HG02588 (cell line): ENCODE data around the gene ARHGAP24.

Experiments used
- ATAC-seq: cut with Tn5 transposase; IDR thresholded peaks from one replicate; pipeline ENCODE4 v1.9.1; 2021; ENCODE audit warnings: mild to moderate bottlenecking, moderate library complexity; ENCODE audit not compliant: unreplicated experiment

ARHGAP24 gene

GRCh38 chr4:85474818-85475630, at the start of gene ARHGAP24:
Gene ARHGAP24 (plus strand): TSS chr4:85475150.
- ATAC-seq = peak; percentile 88

GRCh38 chr4:85426366-85426765, 48.6 kb upstream of the ARHGAP24 start:
- no peak for ATAC-seq

DNA sequence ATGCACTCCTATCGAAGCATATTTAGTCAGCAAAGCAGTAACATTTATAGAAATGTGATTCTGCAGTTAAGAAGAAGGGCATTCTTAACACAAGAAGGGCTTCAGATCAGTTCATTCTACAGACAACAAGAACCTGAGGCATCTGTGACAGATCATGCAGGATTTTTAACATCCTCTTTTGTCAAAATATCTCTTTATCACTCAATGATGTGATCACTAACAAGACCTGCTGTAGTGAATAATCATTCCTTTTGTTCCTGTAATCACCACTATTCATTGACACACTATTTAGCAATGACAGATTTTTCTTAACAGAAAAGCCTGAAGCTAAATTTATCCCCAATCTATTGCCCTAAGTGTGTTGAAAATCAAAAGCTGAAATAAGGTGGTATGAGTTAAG, 47.8 kb upstream of the ARHGAP24 start:
- no peak for ATAC-seq

DNA sequence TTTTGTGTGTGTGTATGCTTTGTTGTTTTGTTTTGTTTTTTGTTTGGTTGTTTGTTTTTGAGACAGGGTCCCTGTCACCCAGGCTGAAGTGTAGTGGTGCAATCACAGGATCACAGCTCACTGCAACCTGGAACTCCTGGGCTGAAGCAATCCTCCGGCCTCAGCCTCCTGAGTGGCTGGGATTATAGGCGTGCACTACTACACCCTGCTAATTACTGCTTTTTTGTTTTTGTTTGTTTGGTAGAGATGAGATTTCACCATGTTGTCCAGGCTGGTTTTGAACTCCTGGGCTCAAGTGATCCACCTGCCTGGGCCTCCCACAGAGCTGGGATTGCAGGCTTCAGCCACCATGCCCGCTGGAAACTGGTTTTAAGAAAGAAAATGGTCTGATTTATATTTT, 44.7 kb upstream of the ARHGAP24 start:
- no peak for ATAC-seq

GRCh38 chr4:85430697-85431096, 44.3 kb upstream of the ARHGAP24 start:
- no peak for ATAC-seq

GRCh38 chr4:85431156-85431555, 43.8 kb upstream of the ARHGAP24 start:
- ATAC-seq = no peak

- ATAC-seq = no peak
Measured at GRCh38 chr4:85431881-85432485, 43.0 kb upstream of the ARHGAP24 start.

DNA sequence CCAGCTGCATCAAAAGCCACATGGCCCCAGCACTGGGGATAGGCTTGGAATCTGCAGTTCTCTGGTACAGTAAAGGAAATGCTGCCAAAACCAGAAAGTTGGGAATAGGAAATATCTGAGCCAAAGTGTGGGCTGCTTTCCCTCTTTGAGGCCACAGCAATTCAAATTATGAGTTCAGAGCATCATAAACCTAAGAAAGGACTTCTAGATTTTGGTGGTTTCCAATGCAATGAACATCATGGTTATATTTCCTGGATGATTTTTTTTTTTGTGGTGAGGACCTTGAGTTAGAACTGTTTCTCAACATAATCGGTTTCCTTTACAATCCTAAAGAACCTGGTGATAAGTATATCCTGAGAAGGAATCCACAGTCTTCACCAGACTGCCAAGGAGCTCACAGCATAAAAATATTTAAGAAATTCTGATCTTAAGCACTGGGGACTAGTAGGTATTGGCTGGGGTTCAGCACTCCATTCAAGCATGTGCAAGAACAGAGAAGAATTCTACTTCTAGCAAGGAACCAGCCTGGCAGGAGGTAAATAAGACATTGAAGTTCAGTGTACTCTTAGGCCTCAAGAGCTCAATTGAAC, 29.8 kb upstream of the ARHGAP24 start:
- ATAC-seq = no peak

DNA sequence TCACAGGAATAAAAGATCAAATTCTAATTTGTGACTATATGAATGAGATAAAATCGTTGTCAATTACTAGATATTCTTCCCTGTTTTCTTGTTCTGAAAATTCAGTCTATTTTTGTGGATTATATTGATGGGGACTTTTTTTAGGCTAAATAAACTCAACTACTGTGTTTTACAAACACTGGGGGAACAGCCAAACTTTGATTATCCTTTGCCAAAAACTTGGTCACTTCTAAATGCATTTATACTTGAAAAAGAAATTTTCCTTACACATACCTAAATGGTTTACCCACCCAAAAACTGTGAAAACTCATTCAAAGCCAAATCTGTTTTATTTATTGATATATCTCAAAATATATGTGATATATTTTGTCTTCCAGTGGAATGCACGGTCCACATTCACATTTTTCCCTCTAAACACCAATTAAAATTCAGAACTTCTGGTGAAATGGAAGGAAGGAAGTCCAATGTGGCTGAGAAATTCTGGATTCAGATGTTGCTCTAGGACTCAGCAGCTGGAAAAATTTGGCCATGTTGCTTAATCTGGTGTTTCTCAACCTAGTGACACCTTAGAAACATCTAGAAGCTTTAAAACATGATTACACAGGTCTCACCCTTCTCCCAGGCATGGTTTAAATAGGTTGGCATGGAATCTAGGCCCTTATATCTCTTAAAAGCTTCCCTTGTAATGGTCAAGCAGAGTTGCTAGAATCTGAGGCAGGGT, 28.6 kb upstream of the ARHGAP24 start:
- ATAC-seq = no peak

DNA sequence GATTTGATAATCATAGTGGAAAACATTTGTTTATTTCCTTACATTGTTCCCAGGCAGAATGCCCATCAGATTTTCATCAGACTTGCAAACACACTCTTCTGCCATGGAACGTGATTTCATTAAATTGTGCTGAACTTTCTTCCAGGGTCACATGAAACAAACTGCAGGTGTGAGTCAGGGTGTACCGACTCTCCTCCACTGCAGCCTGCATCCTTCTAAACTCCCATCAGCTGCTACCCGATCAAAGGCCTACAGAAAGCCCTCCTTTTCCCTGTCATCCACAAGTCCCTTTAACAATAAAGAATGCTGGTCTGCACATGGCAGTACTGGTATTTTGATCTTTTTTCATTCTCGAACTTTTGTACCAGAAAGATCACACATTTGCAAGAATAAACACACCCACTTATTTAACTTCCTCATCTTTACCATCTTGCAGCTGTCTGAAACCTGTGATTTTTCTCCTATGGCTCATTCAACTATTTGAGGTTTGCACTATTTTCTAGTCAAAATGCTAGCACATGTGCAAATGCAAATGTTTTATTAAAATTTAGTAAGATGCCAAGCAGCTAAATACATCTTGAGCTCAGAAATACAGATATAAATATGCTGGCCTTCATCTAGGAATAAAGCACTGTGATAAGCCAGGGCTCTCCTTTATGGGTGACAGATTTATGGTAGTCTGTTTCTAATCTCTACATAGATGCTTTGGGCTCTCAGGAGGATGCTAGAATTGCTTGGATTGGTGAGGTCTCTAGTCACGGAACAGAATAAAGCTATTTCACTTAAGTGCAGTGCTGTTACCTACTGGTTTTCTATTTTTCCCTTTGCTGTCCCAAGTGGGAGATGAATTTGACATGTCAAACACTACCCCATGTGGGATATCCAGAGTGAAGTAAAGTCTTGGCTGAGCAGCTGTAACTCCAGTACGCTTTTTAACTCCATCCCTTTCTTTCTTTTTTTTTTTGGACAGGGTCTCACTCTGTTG, 25.8 kb upstream of the ARHGAP24 start:
- ATAC-seq = peak; percentile 61

- no peak for ATAC-seq
Measured at GRCh38 chr4:85452058-85452731, 22.8 kb upstream of the ARHGAP24 start.

GRCh38 chr4:85455942-85456341, 19.0 kb upstream of the ARHGAP24 start:
- no peak for ATAC-seq

DNA sequence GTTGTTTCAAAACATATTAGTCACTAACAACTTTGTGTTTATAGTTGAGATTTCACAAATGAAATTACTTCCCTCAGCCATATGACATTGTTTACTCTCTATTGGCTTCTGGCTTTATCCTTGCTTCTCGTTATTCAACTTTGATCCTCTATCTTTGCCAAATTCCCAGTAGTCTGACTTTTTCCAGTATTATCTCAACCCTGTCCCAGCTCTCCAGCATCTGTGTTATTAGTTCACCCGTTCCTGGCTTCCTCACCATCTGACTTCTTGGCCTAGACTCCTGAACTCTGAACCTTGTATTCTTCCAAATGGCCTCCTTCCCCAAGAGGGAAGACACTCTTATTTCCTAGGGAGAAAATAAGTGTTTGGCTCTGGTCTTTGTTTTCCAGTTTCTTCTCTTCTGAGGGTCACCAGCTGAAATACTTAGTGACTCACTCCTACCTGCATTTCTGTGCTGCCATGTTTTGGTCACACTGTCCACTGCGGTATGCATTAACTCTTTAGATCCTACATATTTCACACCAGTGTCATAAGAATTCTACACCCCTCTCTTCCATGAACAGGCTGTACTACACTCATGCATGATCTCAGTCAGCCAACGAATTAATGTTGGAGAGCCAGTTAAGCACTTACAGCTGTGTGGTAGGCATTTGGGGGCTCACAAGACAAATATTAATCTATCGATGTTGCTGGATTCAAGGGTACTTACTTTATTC, 17.0 kb upstream of the ARHGAP24 start:
- no peak for ATAC-seq

- ATAC-seq = no peak
Measured at GRCh38 chr4:85459736-85460135, 15.2 kb upstream of the ARHGAP24 start.

GRCh38 chr4:85474356-85474755, 594 bp upstream of the ARHGAP24 start:
- no peak for ATAC-seq

- no peak for ATAC-seq
Measured at GRCh38 chr4:85475631-85476233, 782 bp downstream of the ARHGAP24 start.

- ATAC-seq = no peak
Measured at GRCh38 chr4:85476381-85476780, 1.4 kb downstream of the ARHGAP24 start.

GRCh38 chr4:85477534-85477933, 2.6 kb downstream of the ARHGAP24 start:
- ATAC-seq = no peak

DNA sequence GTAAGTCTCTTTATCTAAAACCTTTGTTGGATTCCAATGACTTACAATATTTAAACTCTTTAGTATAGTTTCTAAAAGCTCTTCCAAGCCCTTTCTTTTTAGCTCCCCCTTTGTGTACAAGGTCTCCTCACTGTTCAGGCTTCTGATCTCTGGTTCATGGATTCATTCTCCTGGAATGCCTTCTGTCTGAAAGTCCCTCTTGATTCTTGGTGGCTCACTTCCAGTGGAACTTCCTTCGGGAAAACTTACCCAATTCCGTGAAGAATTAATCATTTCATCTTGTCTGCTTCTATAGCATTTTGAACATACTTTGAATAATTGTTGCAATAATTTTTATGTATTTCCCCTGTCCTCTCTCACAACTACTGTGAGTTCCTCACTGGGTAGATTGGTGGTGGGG, 3.6 kb downstream of the ARHGAP24 start:
- no peak for ATAC-seq
